Measurements from ENCODE around the gene RGPD8.

RGPD8 gene

GRCh38 chr2:112335600-112335999 lies 97.8 kb downstream of the RGPD8 start:
- no peak for DNase-seq (ENCODE audit: low read depth)

GRCh38 chr2:112332123-112332696 lies 101.2 kb downstream of the RGPD8 start:
- no peak for DNase-seq (ENCODE audit: low read depth)

- DNase-seq (ENCODE audit: low read depth), result no peak
Observed at GRCh38 chr2:112322919-112323318, 110.5 kb downstream of the RGPD8 start.

GRCh38 chr2:112321375-112322320 lies 111.8 kb downstream of the RGPD8 start:
- DNase-seq (ENCODE audit: low read depth), result no peak

Measured in stimulated activated CD8-positive, alpha-beta memory T cell treated with anti-CD3 and anti-CD28 coated beads, Interleukin-7, amount 100 ng/mL, for 24 hours (primary cell).